DND-41 (cell line): ENCODE measurements around the gene NELFE.
"Not testable (repeated sequence)": the region's sequence is repeated elsewhere in the genome, so short reads cannot be mapped to it uniquely, and the experiment has no call there.

Experiments
- EZH2 ChIP-seq: IDR thresholded peaks from 3 replicates; pipeline ENCODE4 v1.6.1; 2012; ENCODE audit warnings: borderline replicate concordance, low read depth, mild to moderate bottlenecking, moderate library complexity, low read length, inconsistent platforms; ENCODE audit not compliant: severe bottlenecking
- TF ChIP-seq, protein P1 (sequence below): IDR thresholded peaks from 2 replicates; pipeline ENCODE4 v1.5.1; 2012; ENCODE audit warnings: borderline replicate concordance, low read length, moderate library complexity, mild to moderate bottlenecking; ENCODE audit not compliant: poor library complexity, severe bottlenecking; ENCODE audit errors: extremely low read depth

- TF ChIP-seq, protein P1, sequence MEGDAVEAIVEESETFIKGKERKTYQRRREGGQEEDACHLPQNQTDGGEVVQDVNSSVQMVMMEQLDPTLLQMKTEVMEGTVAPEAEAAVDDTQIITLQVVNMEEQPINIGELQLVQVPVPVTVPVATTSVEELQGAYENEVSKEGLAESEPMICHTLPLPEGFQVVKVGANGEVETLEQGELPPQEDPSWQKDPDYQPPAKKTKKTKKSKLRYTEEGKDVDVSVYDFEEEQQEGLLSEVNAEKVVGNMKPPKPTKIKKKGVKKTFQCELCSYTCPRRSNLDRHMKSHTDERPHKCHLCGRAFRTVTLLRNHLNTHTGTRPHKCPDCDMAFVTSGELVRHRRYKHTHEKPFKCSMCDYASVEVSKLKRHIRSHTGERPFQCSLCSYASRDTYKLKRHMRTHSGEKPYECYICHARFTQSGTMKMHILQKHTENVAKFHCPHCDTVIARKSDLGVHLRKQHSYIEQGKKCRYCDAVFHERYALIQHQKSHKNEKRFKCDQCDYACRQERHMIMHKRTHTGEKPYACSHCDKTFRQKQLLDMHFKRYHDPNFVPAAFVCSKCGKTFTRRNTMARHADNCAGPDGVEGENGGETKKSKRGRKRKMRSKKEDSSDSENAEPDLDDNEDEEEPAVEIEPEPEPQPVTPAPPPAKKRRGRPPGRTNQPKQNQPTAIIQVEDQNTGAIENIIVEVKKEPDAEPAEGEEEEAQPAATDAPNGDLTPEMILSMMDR: not testable (repeated sequence)
- not testable (repeated sequence) for TF ChIP-seq EZH2
These were observed 47.3 kb upstream of the NELFE start for GRCh38 chr6:32005991-32006529.
